ENCODE results near the gene RHO. TPM values are rescaled to one million over a fixed set of nuclear protein-coding genes. Genes with fewer than 3 reads are reported as not detected.

RHO gene
- polyA plus RNA-seq, 1 donor (not counting 4 experiments of a cell fraction or from before 2014, with no cell fraction given), result not detected

- dilution Hi-C loops (cut with MboI; ENCODE audit: extremely low pct_ligation_motif_present, low sequenced_read_pairs), result no loop called here
- Histone ChIP-seq H3K27ac (ENCODE audit: control insufficient read depth, insufficient read depth, low read length) (no peak overlapping the region), H3K9me1 (ENCODE audit: control insufficient read depth, extremely low read depth, insufficient read depth, low read length) (no peaks in the 10 kb centered on the region), H3K4me1 (ENCODE audit: control insufficient read depth, extremely low read depth, insufficient read depth, low read length) (no peaks in the 10 kb centered on the region), H3K27me3 (ENCODE audit: control insufficient read depth, extremely low read depth, insufficient read depth, low read length) (peaks cover 8% of the 10 kb centered on the region), H4K20me1 (ENCODE audit: control insufficient read depth, extremely low read depth, insufficient read depth, low read length) (no peaks in the 10 kb centered on the region), H3K9ac (ENCODE audit: control insufficient read depth, extremely low read depth, insufficient read depth, low read length) (no peak overlapping the region), H3K9me3 (ENCODE audit: control insufficient read depth, low read depth, low read length) (no peaks in the 10 kb centered on the region), H2AFZ (ENCODE audit: control insufficient read depth, low read length) (no peak overlapping the region), H3K79me2 (ENCODE audit: control insufficient read depth, insufficient read depth, low read length) (no peaks in the 10 kb centered on the region), H3K4me3 (ENCODE audit: control insufficient read depth in 2 of 3, extremely low read depth in 1 of 3, insufficient read depth in 2 of 3, low read depth in 1 of 3, low read length in 3 of 3) (no peak overlapping the region), H3K36me3 (ENCODE audit: control insufficient read depth in 2 of 2, extremely low read depth in 1 of 2, insufficient read depth in 2 of 2, low read length in 2 of 2) (no peaks in the 10 kb centered on the region), H3K4me2 (ENCODE audit: control insufficient read depth, extremely low read depth, insufficient read depth, low read depth, low read length) (no peak overlapping the region)
- DNase-seq (ENCODE audit: low read depth, low spot score) (no peak), FAIRE-seq (no peak)
- no peak for TF ChIP-seq CTCF (optimal IDR thresholded peaks at IDR 0.05 in 1 of 3, IDR thresholded peaks at IDR 0.05 in 1 of 3, conservative IDR thresholded peaks at IDR 0.05 in 1 of 3; ENCODE audit: extremely low read depth in 1 of 3, insufficient read depth in 2 of 3, low read length in 3 of 3)
- no peak for TF ChIP-seq EZH2 (IDR thresholded peaks at IDR 0.05; ENCODE audit: low read length)
Measured at GRCh38 chr3:129530821-129531220, 2.4 kb downstream of the RHO start.

GRCh38 chr3:129531699-129532098, 3.3 kb downstream of the RHO start:
- Histone ChIP-seq H3K9ac (ENCODE audit: control insufficient read depth, extremely low read depth, insufficient read depth, low read length) (no peak overlapping the region), H3K4me2 (ENCODE audit: control insufficient read depth, extremely low read depth, insufficient read depth, low read depth, low read length) (no peak overlapping the region), H3K9me1 (ENCODE audit: control insufficient read depth, extremely low read depth, insufficient read depth, low read length) (no peaks in the 10 kb centered on the region), H3K9me3 (ENCODE audit: control insufficient read depth, low read depth, low read length) (no peaks in the 10 kb centered on the region), H4K20me1 (ENCODE audit: control insufficient read depth, extremely low read depth, insufficient read depth, low read length) (no peaks in the 10 kb centered on the region), H3K79me2 (ENCODE audit: control insufficient read depth, insufficient read depth, low read length) (no peaks in the 10 kb centered on the region), H3K4me1 (ENCODE audit: control insufficient read depth, extremely low read depth, insufficient read depth, low read length) (no peaks in the 10 kb centered on the region), H3K27ac (ENCODE audit: control insufficient read depth, insufficient read depth, low read length) (no peak overlapping the region), H3K36me3 (ENCODE audit: control insufficient read depth in 2 of 2, extremely low read depth in 1 of 2, insufficient read depth in 2 of 2, low read length in 2 of 2) (no peaks in the 10 kb centered on the region), H3K27me3 (ENCODE audit: control insufficient read depth, extremely low read depth, insufficient read depth, low read length) (peaks cover 8% of the 10 kb centered on the region), H3K4me3 (ENCODE audit: control insufficient read depth in 2 of 3, extremely low read depth in 1 of 3, insufficient read depth in 2 of 3, low read depth in 1 of 3, low read length in 3 of 3) (no peak overlapping the region), H2AFZ (ENCODE audit: control insufficient read depth, low read length) (no peak overlapping the region)
- no peak for TF ChIP-seq EZH2 (IDR thresholded peaks at IDR 0.05; ENCODE audit: low read length)
- no peak for TF ChIP-seq CTCF (optimal IDR thresholded peaks at IDR 0.05 in 1 of 3, IDR thresholded peaks at IDR 0.05 in 1 of 3, conservative IDR thresholded peaks at IDR 0.05 in 1 of 3; ENCODE audit: extremely low read depth in 1 of 3, insufficient read depth in 2 of 3, low read length in 3 of 3)
- dilution Hi-C loops (cut with MboI; ENCODE audit: extremely low pct_ligation_motif_present, low sequenced_read_pairs), result no loop called here
- no peak for FAIRE-seq
- no peak for DNase-seq (ENCODE audit: low read depth, low spot score)
